Brain microvascular endothelial cell (primary cell): ENCODE results near the gene TAGLN.

Experiments used
- DNase-seq: peaks from one replicate; pipeline ENCODE4 v3.0.0-alpha.2; 2020
- H3K27ac ChIP-seq: fragments of 250-450 bp; sonication (Bioruptor Pico); 2 replicates; pipeline ENCODE4 v1.5.1; 2020; ENCODE audit warnings: mild to moderate bottlenecking, moderate library complexity
- H3K27me3 ChIP-seq: fragments of 250-450 bp; sonication (Bioruptor Pico); replicated peaks from 2 replicates; pipeline ENCODE4 v1.5.1; 2020; ENCODE audit warnings: mild to moderate bottlenecking
- H3K36me3 ChIP-seq: fragments of 250-450 bp; sonication (Bioruptor Pico); replicated peaks from 2 replicates; pipeline ENCODE4 v1.5.1; 2020; ENCODE audit warnings: mild to moderate bottlenecking
- H3K4me3 ChIP-seq: 2 replicates; pipeline ENCODE4 v1.5.1; 2011; ENCODE audit warnings: low read depth, mild to moderate bottlenecking, control low read depth, low read length, moderate library complexity
- CTCF ChIP-seq: IDR thresholded peaks from 2 replicates; pipeline ENCODE4 v1.5.1; 2011; ENCODE audit warnings: low read depth, mild to moderate bottlenecking, moderate library complexity, low read length, control low read depth, inconsistent platforms; ENCODE audit errors: missing control alignments
- in situ Hi-C: cut with HindIII; loops from 2 replicates; pipeline ENCODE4 v1.10.0; 2017; ENCODE audit warnings: low sequenced_read_pairs, low pct_ligation_motif_present

TAGLN gene

DNA sequence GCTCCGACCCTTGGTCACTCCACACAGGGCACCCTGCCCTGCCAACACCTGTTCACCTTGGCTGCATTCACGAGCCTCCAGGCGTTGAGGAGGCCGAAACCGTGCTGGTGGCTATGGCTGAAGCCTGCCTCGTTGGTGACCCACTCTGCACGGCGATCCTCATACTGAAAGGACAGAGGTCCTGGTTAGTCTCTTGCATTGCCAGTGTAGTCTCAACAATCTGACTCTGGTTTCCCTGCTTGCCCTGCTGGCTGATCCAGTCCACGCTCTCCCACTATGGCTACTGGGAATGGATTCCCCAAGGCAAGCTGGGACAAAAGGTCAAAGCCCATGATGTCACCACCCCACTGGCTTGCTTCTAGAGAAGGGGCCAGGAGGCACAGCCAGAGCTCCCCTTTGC is 19.8 kb downstream of the TAGLN start:
- DNase-seq = no peak
- Histone ChIP-seq H3K27me3 (no peaks in the 10 kb centered on the region), H3K4me3 (no peak overlapping the region), H3K36me3 (peaks cover 30% of the 10 kb centered on the region), H3K27ac (no peak overlapping the region)
- TF ChIP-seq CTCF = no peak
- in situ Hi-C loops = no loop called here

DNA sequence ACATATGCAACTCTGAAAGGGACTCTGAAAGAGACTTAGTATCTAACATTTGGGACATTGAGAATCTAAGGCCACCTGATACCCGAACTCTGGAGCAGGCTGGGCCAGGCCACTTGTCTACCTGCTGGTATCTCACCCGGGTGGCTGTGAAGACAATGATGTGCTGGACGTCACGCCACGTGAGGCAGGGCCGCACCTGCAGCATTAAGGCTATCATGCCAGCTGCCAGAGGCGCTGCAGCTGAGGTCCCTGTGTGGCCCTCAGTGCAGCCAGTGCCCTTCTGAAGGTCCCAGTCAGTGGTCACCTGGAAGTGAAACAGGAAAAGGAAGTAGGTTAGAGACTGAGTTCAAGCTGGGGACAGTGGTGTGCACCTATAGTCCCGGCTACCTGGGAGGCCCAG is 20.3 kb downstream of the TAGLN start:
- in situ Hi-C loops = no loop called here
- Histone ChIP-seq H3K4me3 (no peak overlapping the region), H3K27me3 (no peaks in the 10 kb centered on the region), H3K27ac (no peak overlapping the region), H3K36me3 (peaks cover 30% of the 10 kb centered on the region)
- no peak for TF ChIP-seq CTCF
- no peak for DNase-seq

GRCh38 chr11:117219995-117220394 is 20.8 kb downstream of the TAGLN start:
- Histone ChIP-seq H3K27me3 (no peaks in the 10 kb centered on the region), H3K27ac (no peak overlapping the region), H3K36me3 (peaks cover 28% of the 10 kb centered on the region), H3K4me3 (no peak overlapping the region)
- DNase-seq = no peak
- TF ChIP-seq CTCF = no peak
- in situ Hi-C loops = no loop called here

DNA sequence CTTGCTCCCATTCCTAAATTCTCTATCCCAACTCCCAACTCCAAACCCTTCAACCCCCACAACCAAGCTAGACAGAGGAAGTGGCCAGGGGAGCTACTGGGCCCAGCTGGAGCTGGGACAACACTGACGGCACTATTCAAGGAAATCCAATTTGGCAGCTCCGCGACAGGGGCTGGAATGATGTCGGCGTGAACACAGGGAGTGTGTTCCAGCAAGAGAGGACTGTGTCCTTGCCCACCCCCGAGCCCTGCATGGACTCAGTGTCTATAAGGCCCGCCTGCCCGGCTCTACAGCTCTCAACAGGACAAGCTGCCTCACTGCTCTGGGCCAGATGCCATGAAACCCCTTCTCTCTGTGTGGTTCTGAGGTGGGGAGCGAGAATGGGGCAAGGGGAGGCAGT is 21.4 kb downstream of the TAGLN start:
- DNase-seq = no peak
- H3K27ac ChIP-seq = no peak overlapping the region
- no peak for TF ChIP-seq CTCF
- H3K36me3 ChIP-seq = peaks cover 33% of the 10 kb centered on the region
- no peak overlapping the region for H3K4me3 ChIP-seq
- in situ Hi-C loops = no loop called here
- no peaks in the 10 kb centered on the region for H3K27me3 ChIP-seq

DNA sequence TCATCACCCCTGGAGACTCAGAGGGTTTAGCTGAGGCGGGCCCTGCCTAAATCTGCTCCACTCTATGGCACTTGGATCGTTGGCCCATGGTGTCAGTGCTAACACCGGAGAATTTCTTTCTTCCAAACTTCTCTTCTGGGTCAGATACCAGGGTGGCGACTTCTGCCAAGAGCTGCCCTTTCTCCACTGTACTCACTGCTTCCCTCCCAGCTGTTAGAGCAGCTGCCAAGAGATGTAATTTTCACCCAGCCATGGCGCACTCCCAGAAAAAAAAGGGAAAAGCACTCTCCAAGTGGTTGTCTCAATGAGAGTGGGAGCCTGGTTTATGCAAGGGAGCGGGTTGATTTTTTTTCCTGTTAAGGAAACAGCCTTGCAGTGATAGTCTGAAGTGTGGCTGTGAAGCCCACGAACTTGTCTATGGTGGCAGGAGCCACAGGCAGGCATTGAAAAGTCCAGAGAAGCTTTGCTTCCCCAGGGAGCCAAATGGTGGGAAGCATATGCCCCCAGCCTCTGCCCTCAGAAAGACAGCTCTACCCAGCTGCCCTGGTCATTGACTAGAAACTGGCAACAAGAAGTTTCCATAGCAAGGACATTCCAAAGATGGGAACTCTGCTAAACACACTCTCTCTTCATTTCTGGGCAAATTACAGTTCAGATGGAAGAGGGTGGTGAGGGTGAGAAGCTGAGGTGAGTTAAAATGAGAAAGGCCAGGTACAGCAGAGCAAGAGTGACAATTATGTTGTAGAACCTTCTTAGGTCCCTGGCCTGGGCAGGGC is 22.0 kb downstream of the TAGLN start:
- peaks cover 36% of the 10 kb centered on the region for H3K36me3 ChIP-seq
- no peaks in the 10 kb centered on the region for H3K27me3 ChIP-seq
- TF ChIP-seq CTCF = no peak
- H3K27ac ChIP-seq = no peak overlapping the region
- no peak overlapping the region for H3K4me3 ChIP-seq
- DNase-seq = no peak
- in situ Hi-C loops = no loop called here
